H9 (cell line): ENCODE data around the gene MYRIP. TPM values are rescaled to one million over a fixed set of nuclear protein-coding genes. Genes with fewer than 3 reads are reported as not detected.

Source experiments
- DNase-seq: peaks from one replicate; pipeline ENCODE4 v3.0.0-alpha.2; 2017
- H2AFZ ChIP-seq: one replicate; pipeline ENCODE4 v1.6.1; 2013; ENCODE audit warnings: mild to moderate bottlenecking, low read length, control low read depth, moderate library complexity
- H2AK5ac ChIP-seq: 2 replicates; pipeline ENCODE4 v1.6.1; 2013; ENCODE audit warnings: low read length, control low read depth, mixed read lengths; ENCODE audit not compliant: insufficient read length
- H2BK120ac ChIP-seq: one replicate; pipeline ENCODE4 v1.6.1; 2013; ENCODE audit warnings: low read depth, mild to moderate bottlenecking, low read length, control low read depth, inconsistent platforms; ENCODE audit not compliant: poor library complexity, severe bottlenecking
- H2BK12ac ChIP-seq: 2 replicates; pipeline ENCODE4 v1.6.1; 2013; ENCODE audit warnings: low read length, control low read depth, mixed read lengths, low read depth; ENCODE audit not compliant: insufficient read length
- H2BK15ac ChIP-seq: 2 replicates; pipeline ENCODE4 v1.6.1; 2013; ENCODE audit warnings: low read depth, low read length, control low read depth
- H2BK20ac ChIP-seq: one replicate; pipeline ENCODE4 v1.6.1; 2013; ENCODE audit warnings: low read depth, mild to moderate bottlenecking, low read length, control low read depth, inconsistent platforms; ENCODE audit not compliant: poor library complexity, severe bottlenecking
- H2BK5ac ChIP-seq: 2 replicates; pipeline ENCODE4 v1.6.1; 2013; ENCODE audit warnings: low read length, control low read depth, mixed read lengths; ENCODE audit not compliant: insufficient read length
- H3K14ac ChIP-seq: 2 replicates; pipeline ENCODE4 v1.6.1; 2013; ENCODE audit warnings: low read length, control low read depth; ENCODE audit not compliant: insufficient read depth
- H3K18ac ChIP-seq: 2 replicates; pipeline ENCODE4 v1.6.1; 2013; ENCODE audit warnings: low read depth, mild to moderate bottlenecking, mixed read lengths, low read length, control low read depth; ENCODE audit not compliant: insufficient read length
- H3K23ac ChIP-seq: 2 replicates; pipeline ENCODE4 v1.6.1; 2013; ENCODE audit warnings: low read length, control low read depth, mixed read lengths, low read depth; ENCODE audit not compliant: insufficient read length
- H3K23me2 ChIP-seq: 2 replicates; pipeline ENCODE4 v1.6.1; 2013; ENCODE audit warnings: low read depth, mild to moderate bottlenecking, mixed read lengths, low read length, control low read depth; ENCODE audit not compliant: insufficient read length, poor library complexity, severe bottlenecking
- H3K27ac ChIP-seq: 2 replicates; pipeline ENCODE4 v1.5.1; 2013; ENCODE audit warnings: low read length, control low read depth, mixed read lengths, low read depth; ENCODE audit not compliant: insufficient read length
- H3K27me3 ChIP-seq: 2 replicates; pipeline ENCODE4 v1.6.1; 2013; ENCODE audit warnings: low read length, control low read depth, inconsistent platforms; ENCODE audit not compliant: insufficient read depth
- H3K4ac ChIP-seq: 2 replicates; pipeline ENCODE4 v1.6.1; 2013; ENCODE audit warnings: low read depth, mild to moderate bottlenecking, control low read depth, inconsistent platforms, low read length, moderate library complexity
- H3K4me1 ChIP-seq: 2 replicates; pipeline ENCODE4 v1.6.1; 2013; ENCODE audit warnings: low read length, control low read depth, inconsistent platforms; ENCODE audit not compliant: insufficient read depth
- H3K4me2 ChIP-seq: 2 replicates; pipeline ENCODE4 v1.6.1; 2013; ENCODE audit warnings: low read length, control low read depth, mixed read lengths; ENCODE audit not compliant: insufficient read length, insufficient read depth
- H3K56ac ChIP-seq: 2 replicates; pipeline ENCODE4 v1.6.1; 2013; ENCODE audit warnings: low read depth, mild to moderate bottlenecking, mixed read lengths, low read length, control low read depth; ENCODE audit not compliant: insufficient read length
- H3K79me1 ChIP-seq: 2 replicates; pipeline ENCODE4 v1.6.1; 2013; ENCODE audit warnings: low read depth, mild to moderate bottlenecking, moderate library complexity, low read length, control low read depth, inconsistent platforms; ENCODE audit not compliant: insufficient read depth, poor library complexity, severe bottlenecking
- H3K79me2 ChIP-seq: 2 replicates; pipeline ENCODE4 v1.6.1; 2013; ENCODE audit warnings: low read length, control low read depth, inconsistent platforms; ENCODE audit not compliant: insufficient read depth
- H3K9ac ChIP-seq: 2 replicates; pipeline ENCODE4 v1.6.1; 2013; ENCODE audit warnings: low read length, control low read depth, mixed read lengths; ENCODE audit not compliant: insufficient read length; ENCODE audit errors: extremely low read depth
- H3K9me3 ChIP-seq: one replicate; pipeline ENCODE4 v1.6.1; 2013; ENCODE audit warnings: low read depth, low read length, inconsistent platforms; ENCODE audit not compliant: control insufficient read depth
- H3T11ph ChIP-seq: one replicate; pipeline ENCODE4 v1.6.1; 2013; ENCODE audit warnings: mild to moderate bottlenecking, low read length, control low read depth, inconsistent platforms
- H4K20me1 ChIP-seq: one replicate; pipeline ENCODE4 v1.6.1; 2013; ENCODE audit not compliant: control insufficient read depth, insufficient read length, insufficient read depth
- H4K5ac ChIP-seq: 2 replicates; pipeline ENCODE4 v1.6.1; 2013; ENCODE audit warnings: low read depth, mild to moderate bottlenecking, mixed read lengths, low read length, control low read depth; ENCODE audit not compliant: insufficient read length
- H4K8ac ChIP-seq: replicated peaks from 2 replicates; pipeline ENCODE4 v1.6.1; 2013; ENCODE audit warnings: low read length, control low read depth, mixed read lengths, low read depth; ENCODE audit not compliant: insufficient read length
- H4K91ac ChIP-seq: 2 replicates; pipeline ENCODE4 v1.6.1; 2013; ENCODE audit warnings: low read depth, mild to moderate bottlenecking, moderate library complexity, mixed read lengths, low read length, control low read depth; ENCODE audit not compliant: insufficient read length
- H3K27ac Mint-ChIP-seq, 3 experiments: 2 replicates in 2 of 3; 3 replicates in 1 of 3; pipeline ENCODE4 v1.8.0; 2020 to 2021; ENCODE audit warnings: mixed read lengths in 3 of 3, mild to moderate bottlenecking in 1 of 3, moderate library complexity in 1 of 3
- H3K27me3 Mint-ChIP-seq: 2 replicates; pipeline ENCODE4 v1.8.0; 2021; ENCODE audit warnings: low read depth, mild to moderate bottlenecking, moderate library complexity, mixed read lengths
- H3K36me3 Mint-ChIP-seq, 3 experiments: 2 replicates in 2 of 3; 3 replicates in 1 of 3; pipeline ENCODE4 v1.8.0; 2020 to 2021; ENCODE audit warnings: low read depth in 3 of 3, mixed read lengths in 3 of 3; ENCODE audit not compliant: insufficient read depth in 1 of 3
- H3K4me1 Mint-ChIP-seq, 2 experiments: 2 replicates each; pipeline ENCODE4 v1.8.0; 2020; ENCODE audit warnings: mixed read lengths in 2 of 2
- H3K4me3 Mint-ChIP-seq, 2 experiments: 2 replicates in 1 of 2; 3 replicates in 1 of 2; pipeline ENCODE4 v1.8.0; 2020 to 2021; ENCODE audit warnings: mild to moderate bottlenecking in 2 of 2, mixed read lengths in 2 of 2, moderate library complexity in 1 of 2
- H3K9me3 Mint-ChIP-seq, 2 experiments: 2 replicates in 1 of 2; 3 replicates in 1 of 2; pipeline ENCODE4 v1.8.0; 2020; ENCODE audit warnings: mild to moderate bottlenecking in 2 of 2, mixed read lengths in 2 of 2, moderate library complexity in 1 of 2
- WGBS: extraction: QIAGEN DNeasy Blood & Tissue Kit; methylation state at CpG from one replicate; pipeline ENCODE4 v1.1.7; 2013; ENCODE audit warnings: missing lambda C conversion rate, low lambda C conversion rate, mixed read lengths; ENCODE audit not compliant: insufficient read length; ENCODE audit errors: extremely low coverage; 5-methylcytosine and 5-hydroxymethylcytosine counted together
- total RNA-seq: library from RNA; stranded (reverse); gene quantifications from 2 replicates; pipeline ENCODE4 v1.2.1, GENCODE V29; 2021
- TF ChIP-seq, protein P1 (sequence below): fragments of 200-600 bp; sonication (generic); conservative IDR thresholded peaks from 3 replicates; pipeline ENCODE4 v1.8.0; 2021; ENCODE audit warnings: antibody characterized with exemption, mild to moderate bottlenecking

The MYRIP gene
- total RNA-seq, 1 experiment from 2014 or later, result 1.8 TPM

DNA sequence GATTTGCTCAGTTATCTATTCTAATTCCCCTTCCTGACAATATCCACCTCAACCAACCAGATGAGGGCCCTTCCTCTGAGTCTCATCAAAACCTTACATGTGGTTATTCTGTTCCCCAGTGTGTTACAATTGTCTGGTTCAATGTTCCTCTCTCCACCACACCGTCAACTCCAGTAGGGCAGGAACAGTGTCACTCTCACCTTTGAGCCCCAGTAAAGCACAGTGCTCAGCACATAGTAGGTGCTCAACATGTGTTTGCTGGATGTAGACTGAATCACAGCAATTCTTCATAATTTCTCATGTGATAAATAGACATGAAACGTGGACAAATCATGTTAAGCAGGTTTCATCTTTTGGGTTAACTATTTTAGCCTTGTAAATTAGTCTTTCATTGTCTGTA is 397.1 kb downstream of the MYRIP start:
- Histone ChIP-seq H2BK5ac (no peak overlapping the region), H3K27me3 (no peaks in the 10 kb centered on the region), H3K56ac (no peak overlapping the region), H2BK120ac (no peak overlapping the region), H3K4ac (no peak overlapping the region), H3K27ac (no peak overlapping the region), H3K9ac (no peak overlapping the region), H2AK5ac (no peak overlapping the region), H3K4me1 (no peaks in the 10 kb centered on the region; the same call in 1 of the 2 replicates), H3K9me3 (no peaks in the 10 kb centered on the region), H4K8ac (no peak overlapping the region), H3K79me1 (no peaks in the 10 kb centered on the region), H2BK20ac (no peak overlapping the region), H3K23ac (no peak overlapping the region), H2BK12ac (no peak overlapping the region), H4K5ac (no peak overlapping the region), H3K23me2 (no peaks in the 10 kb centered on the region), H3K14ac (no peak overlapping the region), H3K18ac (no peak overlapping the region), H4K91ac (no peak overlapping the region), H2AFZ (no peak overlapping the region), H3T11ph (no peak overlapping the region), H3K79me2 (no peaks in the 10 kb centered on the region), H3K4me2 (no peak overlapping the region), H2BK15ac (no peak overlapping the region), H4K20me1 (no peaks in the 10 kb centered on the region)
- no peaks in the 10 kb centered on the region for H3K36me3 Mint-ChIP-seq
- H3K4me1 Mint-ChIP-seq, result peaks cover 4 to 7% of the 10 kb centered on the region in 2 experiments; a peak in 3 of 4 replicates
- no peak overlapping the region for H3K27ac Mint-ChIP-seq
- TF ChIP-seq, protein P1, sequence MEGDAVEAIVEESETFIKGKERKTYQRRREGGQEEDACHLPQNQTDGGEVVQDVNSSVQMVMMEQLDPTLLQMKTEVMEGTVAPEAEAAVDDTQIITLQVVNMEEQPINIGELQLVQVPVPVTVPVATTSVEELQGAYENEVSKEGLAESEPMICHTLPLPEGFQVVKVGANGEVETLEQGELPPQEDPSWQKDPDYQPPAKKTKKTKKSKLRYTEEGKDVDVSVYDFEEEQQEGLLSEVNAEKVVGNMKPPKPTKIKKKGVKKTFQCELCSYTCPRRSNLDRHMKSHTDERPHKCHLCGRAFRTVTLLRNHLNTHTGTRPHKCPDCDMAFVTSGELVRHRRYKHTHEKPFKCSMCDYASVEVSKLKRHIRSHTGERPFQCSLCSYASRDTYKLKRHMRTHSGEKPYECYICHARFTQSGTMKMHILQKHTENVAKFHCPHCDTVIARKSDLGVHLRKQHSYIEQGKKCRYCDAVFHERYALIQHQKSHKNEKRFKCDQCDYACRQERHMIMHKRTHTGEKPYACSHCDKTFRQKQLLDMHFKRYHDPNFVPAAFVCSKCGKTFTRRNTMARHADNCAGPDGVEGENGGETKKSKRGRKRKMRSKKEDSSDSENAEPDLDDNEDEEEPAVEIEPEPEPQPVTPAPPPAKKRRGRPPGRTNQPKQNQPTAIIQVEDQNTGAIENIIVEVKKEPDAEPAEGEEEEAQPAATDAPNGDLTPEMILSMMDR, result no peak
- H3K9me3 Mint-ChIP-seq, result no peaks in the 10 kb centered on the region
- DNase-seq, result no peak
- no peaks in the 10 kb centered on the region for H3K27me3 Mint-ChIP-seq
- no CpG with 5 or more reads among the region's 2 CpGs for WGBS
- H3K4me3 Mint-ChIP-seq, result no peak overlapping the region
